Heart right ventricle (tissue), 16 donors: ENCODE results near the gene HOXB6. TPM values are rescaled to one million over a fixed set of nuclear protein-coding genes. Genes with fewer than 3 reads are reported as not detected.

Source experiments
- ATAC-seq, 8 donors: fragments of 200-7000 bp; cut with Tn5 transposase; one replicate each; pipeline ENCODE4 v1.9.1; 2020; ENCODE audit warnings: mild to moderate bottlenecking in 8 of 8, moderate library complexity in 8 of 8, moderate number of reproducible peaks in 1 of 8
- DNase-seq, 2 donors: peaks; one replicate each; pipeline ENCODE4 v3.0.0-alpha.2; 2020
- H3K27ac ChIP-seq, 10 donors: fragments of 200-600 bp; sonication (generic) in 2 of 10; one replicate each; pipeline versions ENCODE4 v1.5.0 to v1.8.0; 2020 to 2022; ENCODE audit warnings: mild to moderate bottlenecking in 3 of 10
- H3K27me3 ChIP-seq, 7 donors: fragments of 200-600 bp; one replicate each; pipeline ENCODE4 v1.8.0; 2021 to 2022; ENCODE audit warnings: mild to moderate bottlenecking in 2 of 7
- H3K36me3 ChIP-seq, 9 donors: fragments of 200-600 bp; sonication (generic) in 1 of 9; one replicate each; pipeline versions ENCODE4 v1.5.0 to v1.8.0; 2020 to 2022; ENCODE audit warnings: mild to moderate bottlenecking in 2 of 9
- H3K4me1 ChIP-seq, 9 donors: fragments of 200-600 bp; sonication (generic) in 1 of 9; one replicate each; pipeline versions ENCODE4 v1.5.0 to v1.8.0; 2020 to 2022; ENCODE audit warnings: mild to moderate bottlenecking in 4 of 9
- H3K4me3 ChIP-seq, 10 donors: fragments of 200-600 bp; sonication (generic) in 2 of 10; one replicate each; pipeline versions ENCODE4 v1.5.0 to v1.8.0; 2020 to 2022; ENCODE audit warnings: mild to moderate bottlenecking in 7 of 10, moderate library complexity in 2 of 10
- H3K9me3 ChIP-seq, 11 donors: fragments of 200-600 bp in 10 of 11; sonication (generic) in 2 of 11; one replicate each; pipeline versions ENCODE4 v1.5.0 to v1.8.0; 2013 to 2022; ENCODE audit warnings: mild to moderate bottlenecking in 2 of 11, control low read depth in 1 of 11, moderate library complexity in 1 of 11
- WGBS, 2 donors: extraction: QIAGEN DNeasy Blood & Tissue Kit; methylation state at CpG; one replicate each; pipeline ENCODE4 v1.1.7; 2013; ENCODE audit warnings: inconsistent platforms in 1 of 2; 5-methylcytosine and 5-hydroxymethylcytosine counted together
- intact Hi-C, 10 donors: fragments of 100-400 bp; cut with DNase I; formaldehyde crosslinking; loops; one replicate each; pipeline versions ENCODE4 v1.11.1 to v1.14.2; 2022
- polyA plus RNA-seq, 2 donors: library from polyadenylated mRNA; stranded (reverse); fragments of 200-250 nt; gene quantifications; one replicate each; pipeline ENCODE4 v1.2.3, GENCODE V29; 2013
- total RNA-seq, 10 donors: library from RNA; stranded (reverse); fragmentation: NEBNext Ultra II Directional in 3 of 10; extraction: Animal tissue kit (Norgen Biotek cat#: 25700) in 3 of 10; gene quantifications; one replicate each; pipeline versions ENCODE4 v1.2.1 to v1.2.4, GENCODE V29; 2021 to 2023
- TF ChIP-seq, protein P1 (sequence below), 9 donors: fragments of 200-600 bp; sonication (generic) in 2 of 9; IDR thresholded peaks; one replicate each; pipeline versions ENCODE4 v1.5.0 to v1.8.0; 2021 to 2022; ENCODE audit warnings: antibody characterized with exemption in 9 of 9, mild to moderate bottlenecking in 5 of 9, moderate library complexity in 1 of 9
- donor health status: Arrhythmogenic right ventricular cardiomyopathy.
- donor health status: ischemic (EF 13 %, LVEDD 7.1; RV severe dilation, severe dysfunction).
- donor health status: healthy with polysubstance abuse.
- donor health status: DM: no; HTN: yes; CAD: no.
- donor health status: DM: no; HTN: no; CAD: no.
- donor health status: ischemic (EF 25% LVEDD 6.9; RV normal size, moderate dysfunction).
- donor health status: ischemic (EF 25% LVEDD 5.7; RV mildly dilated, moderate dysfunction).
- donor health status: healthy.
- donor health status: DM: yes; HTN: yes; CAD: no.
- donor health status: Ischemic cardiomyopathy.
- donor health status: ischemic (EF 35%, LVEDD 5.7; RV mildly dilated, moderate dysfunction).
- donor health status: nonischemic (EF 11% LVEDD 7.7; RV severe dilation, severe dysfunction).
- donor health status: DM: yes; HTN: yes; CAD: no.
- donor health status: PGD.
- donor health status: ischemic (EF 29% LVEDD 5.4; RV normal size, mild dysfunction).
- donor health status: nonischemic (EF 23%, LVEDD 6.1; RV moderate dilation, normal function).

HOXB6 gene
- total and polyA plus RNA-seq, 12 donors, result 0.14 to 1.2 (median 0.41) TPM; not detected in 2

DNA sequence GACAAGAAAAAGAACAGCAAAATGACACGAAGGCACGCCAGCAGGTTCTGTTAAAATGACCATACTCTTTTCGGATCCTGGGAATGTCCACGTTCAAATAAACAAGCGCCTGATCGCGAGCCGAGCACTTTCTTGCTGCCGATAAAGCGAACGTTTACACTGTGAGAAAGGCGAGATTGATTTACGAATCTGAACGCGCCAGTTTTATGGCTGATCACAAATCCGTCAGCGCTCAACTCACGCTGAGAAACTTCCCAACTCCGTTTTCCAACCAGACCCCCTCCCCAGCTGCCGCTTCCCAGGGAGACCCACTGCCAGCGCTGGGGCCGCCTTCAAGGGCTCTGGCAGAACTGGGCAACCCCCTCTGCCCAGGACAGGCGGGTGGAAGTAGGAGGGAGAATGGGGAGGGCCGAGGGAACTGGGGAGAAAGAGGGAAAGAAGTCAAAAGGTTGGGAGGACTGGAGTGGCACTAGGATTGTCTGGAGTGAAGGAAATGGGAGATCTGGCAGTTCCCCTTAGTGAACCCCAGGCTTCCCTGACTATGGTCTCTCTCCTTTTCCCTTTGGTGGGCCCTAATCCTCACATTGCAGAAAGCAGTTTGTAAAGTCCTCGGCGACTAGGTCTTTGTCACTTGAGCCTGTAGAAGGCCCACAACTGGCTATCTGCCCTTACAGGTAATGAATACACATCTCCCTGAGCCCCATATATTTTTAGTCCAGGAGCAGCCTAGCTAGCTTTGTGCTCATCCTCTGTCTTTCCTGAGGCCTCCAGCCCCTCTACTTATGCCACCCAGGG lies 33.6 kb downstream of the HOXB6 start:
- H3K4me3 ChIP-seq, result no peak overlapping the region
- H3K27ac ChIP-seq, result no peak overlapping the region

DNA sequence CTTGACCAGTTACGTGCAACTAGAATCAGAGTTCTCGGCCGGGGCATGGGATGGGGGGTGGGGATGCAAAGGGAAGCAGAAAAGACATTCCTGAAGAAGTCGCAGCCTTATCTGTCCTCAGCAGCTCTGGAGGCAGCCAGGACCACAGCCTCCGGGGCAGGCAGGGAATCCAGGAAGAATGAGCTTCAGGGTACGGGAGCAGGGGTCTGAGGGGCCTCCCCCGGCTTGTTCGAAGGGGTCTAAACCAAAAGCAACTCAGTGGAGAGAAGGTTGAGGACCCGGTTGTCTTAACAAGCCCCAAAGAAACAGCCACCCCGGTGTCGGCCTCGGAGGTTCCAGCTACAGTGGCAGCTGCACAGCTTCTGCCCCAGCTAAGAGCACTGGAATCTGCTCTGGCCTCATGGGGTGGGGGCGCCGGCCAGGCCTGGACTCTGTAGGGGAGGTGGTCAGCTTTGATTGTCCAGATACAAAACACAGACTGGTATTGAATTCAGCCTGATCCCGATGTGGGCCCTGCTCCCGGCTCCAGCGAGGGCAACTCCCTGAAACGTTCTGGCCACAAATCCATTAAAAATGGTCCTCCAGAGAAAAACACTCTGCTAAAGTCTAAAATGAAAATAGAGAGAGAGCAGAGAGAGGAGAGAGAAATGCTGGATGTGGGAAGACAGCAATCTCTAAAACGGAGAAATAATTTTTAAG lies 34.3 kb downstream of the HOXB6 start:
- no peaks in the 10 kb centered on the region for H3K9me3 ChIP-seq
- TF ChIP-seq, protein P1, sequence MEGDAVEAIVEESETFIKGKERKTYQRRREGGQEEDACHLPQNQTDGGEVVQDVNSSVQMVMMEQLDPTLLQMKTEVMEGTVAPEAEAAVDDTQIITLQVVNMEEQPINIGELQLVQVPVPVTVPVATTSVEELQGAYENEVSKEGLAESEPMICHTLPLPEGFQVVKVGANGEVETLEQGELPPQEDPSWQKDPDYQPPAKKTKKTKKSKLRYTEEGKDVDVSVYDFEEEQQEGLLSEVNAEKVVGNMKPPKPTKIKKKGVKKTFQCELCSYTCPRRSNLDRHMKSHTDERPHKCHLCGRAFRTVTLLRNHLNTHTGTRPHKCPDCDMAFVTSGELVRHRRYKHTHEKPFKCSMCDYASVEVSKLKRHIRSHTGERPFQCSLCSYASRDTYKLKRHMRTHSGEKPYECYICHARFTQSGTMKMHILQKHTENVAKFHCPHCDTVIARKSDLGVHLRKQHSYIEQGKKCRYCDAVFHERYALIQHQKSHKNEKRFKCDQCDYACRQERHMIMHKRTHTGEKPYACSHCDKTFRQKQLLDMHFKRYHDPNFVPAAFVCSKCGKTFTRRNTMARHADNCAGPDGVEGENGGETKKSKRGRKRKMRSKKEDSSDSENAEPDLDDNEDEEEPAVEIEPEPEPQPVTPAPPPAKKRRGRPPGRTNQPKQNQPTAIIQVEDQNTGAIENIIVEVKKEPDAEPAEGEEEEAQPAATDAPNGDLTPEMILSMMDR (IDR thresholded peaks at IDR 0.05), result no peak
- ATAC-seq (no peak), DNase-seq (no peak)
- peaks cover 25 to 100% (median 100%) of the 10 kb centered on the region in 7 donors for H3K27me3 ChIP-seq
- WGBS, 2 donors, result 20 to 25% methylated on average over 19 of the region's 19 CpGs
- peak overlapping the region in 1 of 10 donors; percentile 79 for H3K27ac ChIP-seq
- H3K4me3 ChIP-seq, result no peak overlapping the region
- H3K36me3 ChIP-seq, result no peaks in the 10 kb centered on the region
- peaks cover 0 to 13% (median 0%) of the 10 kb centered on the region in 9 donors for H3K4me1 ChIP-seq
- intact Hi-C loops, result no loop called here

More for the DNA sequence above, 33.6 kb downstream of the HOXB6 start:
- DNase-seq (no peak), ATAC-seq (no peak)
- Histone ChIP-seq H3K27me3 (peaks cover 30 to 100% (median 100%) of the 10 kb centered on the region in 7 donors), H3K9me3 (no peaks in the 10 kb centered on the region), H3K4me1 (peaks cover 0 to 21% (median 3%) of the 10 kb centered on the region in 9 donors), H3K36me3 (no peaks in the 10 kb centered on the region)
- intact Hi-C loops, result no loop called here
- TF ChIP-seq, protein P1 (IDR thresholded peaks at IDR 0.05), result no peak
- WGBS, 2 donors, result 35 to 43% methylated on average over 26 of the region's 26 CpGs

DNA sequence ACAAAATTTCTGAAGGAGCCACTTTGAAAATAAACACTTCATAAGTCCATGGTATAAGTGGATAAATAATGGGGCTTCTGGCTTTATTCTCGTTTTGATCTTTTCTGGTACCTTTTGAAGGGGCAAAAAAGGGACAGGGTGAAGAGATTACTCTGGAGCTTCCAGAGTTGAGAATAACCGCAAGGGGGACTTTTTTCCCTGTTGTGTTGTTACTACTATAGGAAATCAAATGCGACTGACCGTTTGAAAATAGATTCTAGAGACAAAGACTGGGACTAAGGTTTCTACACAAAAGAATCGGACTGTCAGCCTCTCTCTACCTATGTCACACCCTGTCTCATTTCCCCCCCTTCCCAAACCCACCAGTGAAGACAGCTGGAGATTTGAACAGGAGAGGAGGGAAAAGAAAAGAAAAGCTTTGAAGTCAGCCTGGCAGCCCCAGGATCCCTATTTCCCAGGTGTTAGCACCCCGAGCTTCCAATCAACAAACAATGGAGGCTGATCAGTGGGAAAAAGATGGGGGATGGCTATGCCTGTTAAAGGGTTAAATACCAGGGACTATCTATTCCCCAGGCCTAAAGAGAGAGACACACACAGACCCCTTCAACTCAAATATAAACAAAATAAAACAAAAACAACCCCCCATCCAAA lies 35.0 kb downstream of the HOXB6 start:
- no peaks in the 10 kb centered on the region for H3K9me3 ChIP-seq
- no peak for DNase-seq
- no peak for ATAC-seq
- H3K36me3 ChIP-seq, result no peaks in the 10 kb centered on the region
- WGBS, 2 donors, result 22 to 26% methylated on average over 6 of the region's 6 CpGs
- H3K4me1 ChIP-seq, result peaks cover 0 to 12% (median 0%) of the 10 kb centered on the region in 9 donors
- H3K27ac ChIP-seq, result peak overlapping the region in 2 of 10 donors; percentile 65 to 79
- TF ChIP-seq, protein P1 (IDR thresholded peaks at IDR 0.05), result no peak
- intact Hi-C loops, result loop anchor here in 1 of 10 donors (2.0 kb wide), 1 partner anchor 21 kb away; no protein-coding TSS in a partner anchor
- H3K4me3 ChIP-seq, result no peak overlapping the region
- H3K27me3 ChIP-seq, result peaks cover 31 to 100% (median 100%) of the 10 kb centered on the region in 7 donors

DNA sequence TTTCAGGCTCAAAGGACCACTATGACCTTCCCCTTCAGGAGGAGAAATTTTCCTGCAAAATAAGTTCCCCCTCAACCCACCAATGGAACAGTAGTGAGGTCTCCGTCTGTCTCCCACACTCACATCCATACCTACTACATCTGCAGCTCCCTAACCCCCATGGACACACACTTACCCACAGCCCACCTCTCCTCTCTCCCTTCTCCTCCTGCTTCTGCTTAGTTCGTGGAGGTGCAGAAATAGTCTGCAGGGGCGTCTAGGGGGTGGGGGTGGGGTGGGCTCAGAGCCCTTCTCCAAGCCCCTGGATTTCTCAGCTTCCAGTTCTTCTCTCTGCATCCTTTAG lies 35.6 kb downstream of the HOXB6 start:
- no peak for ATAC-seq
- Histone ChIP-seq H3K9me3 (no peaks in the 10 kb centered on the region), H3K27me3 (peaks cover 32 to 100% (median 100%) of the 10 kb centered on the region in 7 donors), H3K4me3 (peak overlapping the region in 1 of 10 donors; percentile 18), H3K4me1 (peaks cover 0 to 16% (median 4%) of the 10 kb centered on the region in 9 donors), H3K27ac (peak overlapping the region in 2 of 10 donors; percentile 65 to 79), H3K36me3 (no peaks in the 10 kb centered on the region)
- intact Hi-C loops, result loop anchor here in 1 of 10 donors (2.0 kb wide), 1 partner anchor 20 kb away; no protein-coding TSS in a partner anchor
- no peak for DNase-seq
- TF ChIP-seq, protein P1 (IDR thresholded peaks at IDR 0.05), result no peak
- WGBS, 2 donors, result 12 to 34% methylated on average over 3 of the region's 3 CpGs
